DOHH2 (cell line): ENCODE data around the gene CFAP157.

Experiments
- H3F3A ChIP-seq: fragments of 200-600 bp; sonication (generic), shearing (Covaris generic); 2 replicates; pipeline ENCODE4 v1.6.0; 2016; ENCODE audit warnings: antibody characterized with exemption, mild to moderate bottlenecking; ENCODE audit not compliant: control insufficient read depth, insufficient read depth
- H3K27ac ChIP-seq: fragments of 200-600 bp; sonication (generic); 2 replicates; pipeline ENCODE4 v1.5.1; 2014; ENCODE audit warnings: low read depth, mild to moderate bottlenecking, low read length, moderate library complexity
- H3K27me3 ChIP-seq: fragments of 200-600 bp; sonication (generic); 2 replicates; pipeline ENCODE4 v1.6.1; 2014; ENCODE audit warnings: mild to moderate bottlenecking, low read length, mixed read lengths; ENCODE audit not compliant: control insufficient read depth
- H3K36me3 ChIP-seq: fragments of 200-600 bp; sonication (generic); 2 replicates; pipeline ENCODE4 v1.6.1; 2014; ENCODE audit warnings: mild to moderate bottlenecking, low read length, moderate library complexity, mixed read lengths; ENCODE audit not compliant: control insufficient read depth
- H3K4me1 ChIP-seq: fragments of 200-600 bp; sonication (generic); 2 replicates; pipeline ENCODE4 v1.6.1; 2014; ENCODE audit warnings: mild to moderate bottlenecking, low read length, mixed read lengths; ENCODE audit not compliant: control insufficient read depth
- H3K4me2 ChIP-seq: fragments of 200-600 bp; sonication (generic); 2 replicates; pipeline ENCODE4 v1.6.0; 2014; ENCODE audit warnings: mild to moderate bottlenecking, low read length, moderate library complexity
- H3K4me3 ChIP-seq: fragments of 200-600 bp; sonication (generic); 2 replicates; pipeline ENCODE4 v1.5.1; 2014; ENCODE audit warnings: mild to moderate bottlenecking, low read length, mixed read lengths
- H3K79me2 ChIP-seq: fragments of 200-600 bp; sonication (generic); 2 replicates; pipeline ENCODE4 v1.6.1; 2014; ENCODE audit warnings: mild to moderate bottlenecking, low read length, mixed read lengths; ENCODE audit not compliant: control insufficient read depth
- H3K9me2 ChIP-seq: fragments of 200-600 bp; sonication (generic); replicated peaks from 2 replicates; pipeline ENCODE4 v1.6.1; 2014; ENCODE audit warnings: mild to moderate bottlenecking, low read length, mixed read lengths; ENCODE audit not compliant: control insufficient read depth
- H3K9me3 ChIP-seq: fragments of 200-600 bp; sonication (generic); 2 replicates; pipeline ENCODE4 v1.6.1; 2014; ENCODE audit warnings: antibody characterized with exemption, low read length, mixed read lengths; ENCODE audit not compliant: control insufficient read depth, insufficient read depth
- H4K20me1 ChIP-seq: fragments of 200-600 bp; sonication (generic); 2 replicates; pipeline ENCODE4 v1.6.0; 2014; ENCODE audit warnings: low read depth, mild to moderate bottlenecking, antibody characterized with exemption, low read length, moderate library complexity; ENCODE audit not compliant: control insufficient read depth, insufficient read depth
- EZH2phosphoT487 ChIP-seq: fragments of 200-600 bp; sonication (generic); IDR thresholded peaks from 2 replicates; pipeline ENCODE4 v1.6.1; 2017; ENCODE audit warnings: borderline replicate concordance, mild to moderate bottlenecking, antibody characterized with exemption, low read length, moderate library complexity, mixed read lengths
- TF ChIP-seq, protein P1 (sequence below): fragments of 200-600 bp; sonication (generic); IDR thresholded peaks from one replicate; pipeline ENCODE4 v1.5.1; 2014; ENCODE audit warnings: antibody characterized with exemption, mild to moderate bottlenecking, low read depth, low read length; ENCODE audit not compliant: poor library complexity, severe bottlenecking

Gene CFAP157

DNA sequence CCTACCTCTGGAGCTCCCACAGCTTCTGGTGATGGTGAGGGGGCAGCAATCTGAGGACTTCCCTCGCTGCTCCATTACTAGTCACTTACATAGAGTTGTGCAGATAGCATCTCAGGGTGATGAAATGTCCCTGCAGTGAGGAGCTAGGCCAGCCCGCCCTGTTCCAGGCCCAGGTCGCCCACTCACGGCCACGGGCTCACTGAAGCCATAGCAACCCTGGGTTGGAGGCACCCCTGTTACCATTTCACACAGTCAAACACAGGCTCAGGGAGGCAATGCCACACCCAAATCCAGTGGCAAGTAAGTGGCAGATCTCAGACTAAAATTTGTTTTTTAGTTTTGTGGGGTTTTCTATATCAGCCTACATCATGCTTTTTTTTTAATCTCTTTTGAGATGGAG lies 52.1 kb downstream of the CFAP157 start:
- Histone ChIP-seq H3K4me1 (no peaks in the 10 kb centered on the region), H3K4me3 (no peak overlapping the region), H3K9me3 (no peaks in the 10 kb centered on the region), H3K27me3 (no peaks in the 10 kb centered on the region), H3K9me2 (no peaks in the 10 kb centered on the region), H3K27ac (no peak overlapping the region), H3K79me2 (no peaks in the 10 kb centered on the region), H3K36me3 (no peaks in the 10 kb centered on the region; the same call in 1 of the 2 replicates), H4K20me1 (no peaks in the 10 kb centered on the region; the same call in 1 of the 2 replicates), H3F3A (no peaks in the 10 kb centered on the region), H3K4me2 (no peak overlapping the region)
- TF ChIP-seq, protein P1, sequence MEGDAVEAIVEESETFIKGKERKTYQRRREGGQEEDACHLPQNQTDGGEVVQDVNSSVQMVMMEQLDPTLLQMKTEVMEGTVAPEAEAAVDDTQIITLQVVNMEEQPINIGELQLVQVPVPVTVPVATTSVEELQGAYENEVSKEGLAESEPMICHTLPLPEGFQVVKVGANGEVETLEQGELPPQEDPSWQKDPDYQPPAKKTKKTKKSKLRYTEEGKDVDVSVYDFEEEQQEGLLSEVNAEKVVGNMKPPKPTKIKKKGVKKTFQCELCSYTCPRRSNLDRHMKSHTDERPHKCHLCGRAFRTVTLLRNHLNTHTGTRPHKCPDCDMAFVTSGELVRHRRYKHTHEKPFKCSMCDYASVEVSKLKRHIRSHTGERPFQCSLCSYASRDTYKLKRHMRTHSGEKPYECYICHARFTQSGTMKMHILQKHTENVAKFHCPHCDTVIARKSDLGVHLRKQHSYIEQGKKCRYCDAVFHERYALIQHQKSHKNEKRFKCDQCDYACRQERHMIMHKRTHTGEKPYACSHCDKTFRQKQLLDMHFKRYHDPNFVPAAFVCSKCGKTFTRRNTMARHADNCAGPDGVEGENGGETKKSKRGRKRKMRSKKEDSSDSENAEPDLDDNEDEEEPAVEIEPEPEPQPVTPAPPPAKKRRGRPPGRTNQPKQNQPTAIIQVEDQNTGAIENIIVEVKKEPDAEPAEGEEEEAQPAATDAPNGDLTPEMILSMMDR = no peak
- no peak for TF ChIP-seq EZH2phosphoT487

DNA sequence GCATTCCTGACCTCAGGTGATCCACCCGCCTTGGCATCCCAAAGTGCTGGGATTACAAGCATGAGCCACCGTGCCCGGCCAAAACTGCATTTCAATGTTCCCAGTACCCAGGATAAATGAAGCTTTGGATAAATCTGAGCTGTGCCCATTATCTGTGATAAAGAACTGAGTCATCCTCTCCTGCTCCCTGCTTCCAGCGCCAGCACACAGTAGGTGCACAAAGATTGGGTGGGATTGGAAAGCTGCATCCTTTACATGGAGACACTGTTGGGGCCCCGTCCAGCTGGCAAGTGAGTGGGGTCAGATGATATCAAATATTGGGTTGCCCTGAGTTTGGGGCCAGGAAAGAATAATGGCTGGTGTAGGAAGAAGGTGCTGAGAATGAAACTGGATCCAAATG lies 54.3 kb downstream of the CFAP157 start:
- Histone ChIP-seq H4K20me1 (no peaks in the 10 kb centered on the region; the same call in 1 of the 2 replicates), H3F3A (no peaks in the 10 kb centered on the region), H3K36me3 (no peaks in the 10 kb centered on the region; the same call in 1 of the 2 replicates), H3K27me3 (no peaks in the 10 kb centered on the region), H3K4me1 (no peaks in the 10 kb centered on the region), H3K9me3 (no peaks in the 10 kb centered on the region), H3K79me2 (no peaks in the 10 kb centered on the region), H3K4me2 (no peak overlapping the region), H3K9me2 (no peaks in the 10 kb centered on the region), H3K27ac (no peak overlapping the region), H3K4me3 (no peak overlapping the region)
- TF ChIP-seq, protein P1 = no peak
- TF ChIP-seq EZH2phosphoT487 = no peak

DNA sequence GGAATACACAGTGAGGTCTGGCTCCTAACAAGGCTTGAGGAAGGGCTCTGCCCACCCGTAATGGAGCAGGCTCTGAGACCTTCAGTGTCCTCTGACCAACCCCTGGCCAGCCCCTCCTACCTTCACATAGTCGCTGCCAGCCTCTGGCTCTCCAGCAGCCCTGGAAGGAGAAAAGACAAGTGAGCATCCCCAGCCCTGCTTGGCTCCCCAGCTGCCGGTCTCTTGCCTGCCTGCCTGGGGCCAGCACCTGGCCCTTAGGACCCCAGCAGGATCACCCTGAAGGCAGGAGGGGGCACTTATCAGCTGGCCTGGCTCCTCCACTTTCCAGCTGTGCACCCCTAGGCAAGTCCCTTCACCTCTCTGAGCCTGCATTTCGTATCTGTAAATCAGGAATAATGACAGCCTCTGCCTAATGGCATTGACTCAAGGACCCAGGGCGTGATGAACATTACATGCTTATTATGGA lies 54.7 kb downstream of the CFAP157 start:
- no peak overlapping the region for H3K4me2 ChIP-seq
- H4K20me1 ChIP-seq = no peaks in the 10 kb centered on the region; the same call in 1 of the 2 replicates
- H3K9me3 ChIP-seq = no peaks in the 10 kb centered on the region
- H3K27ac ChIP-seq = no peak overlapping the region
- no peak overlapping the region for H3K4me3 ChIP-seq
- H3K9me2 ChIP-seq = no peaks in the 10 kb centered on the region
- H3K27me3 ChIP-seq = no peaks in the 10 kb centered on the region
- TF ChIP-seq, protein P1 = no peak
- TF ChIP-seq EZH2phosphoT487 = no peak
- H3K4me1 ChIP-seq = no peaks in the 10 kb centered on the region
- H3K36me3 ChIP-seq = no peaks in the 10 kb centered on the region; the same call in 1 of the 2 replicates
- no peaks in the 10 kb centered on the region for H3F3A ChIP-seq
- no peaks in the 10 kb centered on the region for H3K79me2 ChIP-seq
